GM18867 (cell line): ENCODE measurements around the gene FGF2.
"Not testable (repeated sequence)": the region's sequence is repeated elsewhere in the genome, so short reads cannot be mapped to it uniquely, and the experiment has no call there.

Experiments
- ATAC-seq: cut with Tn5 transposase; IDR thresholded peaks from one replicate; pipeline ENCODE4 v1.9.1; 2021; ENCODE audit warnings: mild to moderate bottlenecking, moderate library complexity; ENCODE audit not compliant: unreplicated experiment

FGF2 gene

GRCh38 chr4:122812823-122813222, 13.8 kb upstream of the FGF2 start:
- not testable (repeated sequence) for ATAC-seq

GRCh38 chr4:122814426-122814825, 12.2 kb upstream of the FGF2 start:
- ATAC-seq: peak; percentile 99

- peak; percentile 63 for ATAC-seq
These were observed 11.4 kb upstream of the FGF2 start for GRCh38 chr4:122815248-122815647.

GRCh38 chr4:122816476-122816875, 10.2 kb upstream of the FGF2 start:
- ATAC-seq: no peak

GRCh38 chr4:122819708-122820449, 6.8 kb upstream of the FGF2 start:
- no peak for ATAC-seq

- no peak for ATAC-seq
These were observed 5.5 kb upstream of the FGF2 start for GRCh38 chr4:122821092-122821491.

GRCh38 chr4:122822466-122822865, 4.2 kb upstream of the FGF2 start:
- no peak for ATAC-seq

GRCh38 chr4:122823476-122823875, 3.2 kb upstream of the FGF2 start:
- no peak for ATAC-seq

GRCh38 chr4:122824616-122825015, 2.0 kb upstream of the FGF2 start:
- ATAC-seq: no peak

GRCh38 chr4:122826079-122826527, 528 bp upstream of the FGF2 start:
- ATAC-seq: no peak

- ATAC-seq: peak; percentile 61
These were observed 737 bp downstream of the FGF2 start for GRCh38 chr4:122827258-122827878.

- peak; percentile 88 for ATAC-seq
These were observed 1.4 kb downstream of the FGF2 start for GRCh38 chr4:122827879-122828601.

GRCh38 chr4:122830426-122831095, 3.9 kb downstream of the FGF2 start:
- ATAC-seq: no peak

GRCh38 chr4:122831515-122832196, 5.0 kb downstream of the FGF2 start:
- no peak for ATAC-seq

- no peak for ATAC-seq
These were observed 6.1 kb downstream of the FGF2 start for GRCh38 chr4:122832732-122833131.

GRCh38 chr4:122833999-122834398, 7.4 kb downstream of the FGF2 start:
- no peak for ATAC-seq

- no peak for ATAC-seq
These were observed 10.3 kb downstream of the FGF2 start for GRCh38 chr4:122836941-122837340.

- ATAC-seq: no peak
These were observed 11.4 kb downstream of the FGF2 start for GRCh38 chr4:122838034-122838433.

- ATAC-seq: no peak
These were observed 15.8 kb downstream of the FGF2 start for GRCh38 chr4:122842392-122842791.

- ATAC-seq: no peak
These were observed 16.4 kb downstream of the FGF2 start for GRCh38 chr4:122842984-122843531.
